Gastroesophageal sphincter (tissue), 4 donors: ENCODE data around the gene GRIA4. TPM values are rescaled to one million over a fixed set of nuclear protein-coding genes. Genes with fewer than 3 reads are reported as not detected.

Experiments used
- ATAC-seq: fragments of 150-250 bp; one replicate; pipeline ENCODE4 v1.9.1; 2016; ENCODE audit warnings: mild to moderate bottlenecking, moderate library complexity
- H3K27ac ChIP-seq, 4 donors: fragments of 200-600 bp; sonication (generic) in 3 of 4; 1 replicate in 3 of 4; 2 replicates in 1 of 4; pipeline ENCODE4 v1.5.1; 2016 to 2019
- H3K27me3 ChIP-seq: fragments of 200-600 bp; sonication (generic); one replicate; pipeline ENCODE4 v1.5.1; 2019
- H3K36me3 ChIP-seq, 2 donors: fragments of 200-600 bp; sonication (generic); one replicate each; pipeline ENCODE4 v1.5.1; 2019; ENCODE audit warnings: control low read depth in 1 of 2
- H3K4me1 ChIP-seq, 3 donors: fragments of 200-600 bp; sonication (generic); 1 replicate in 2 of 3; 2 replicates in 1 of 3; pipeline ENCODE4 v1.5.1; 2016 to 2019; ENCODE audit warnings: control low read depth in 2 of 3
- H3K4me3 ChIP-seq, 2 donors: fragments of 200-600 bp; sonication (generic); one replicate each; pipeline ENCODE4 v1.5.1; 2019; ENCODE audit warnings: mild to moderate bottlenecking in 1 of 2, moderate library complexity in 1 of 2
- H3K9me3 ChIP-seq, 3 donors: fragments of 200-600 bp; sonication (generic); one replicate each; pipeline ENCODE4 v1.5.1; 2017 to 2019; ENCODE audit warnings: control low read depth in 2 of 3
- EP300 ChIP-seq: sonication (generic); formaldehyde crosslinking; IDR thresholded peaks from one replicate; pipeline ENCODE4 v1.6.1; 2017; ENCODE audit warnings: antibody characterized with exemption, mild to moderate bottlenecking
- POLR2A ChIP-seq, 2 donors: fragments of 450-650 bp; IDR thresholded peaks; one replicate each; pipeline ENCODE4 v1.6.1; 2017; ENCODE audit warnings: antibody characterized with exemption in 2 of 2, mild to moderate bottlenecking in 2 of 2, moderate library complexity in 1 of 2
- POLR2AphosphoS5 ChIP-seq: sonication (generic); formaldehyde crosslinking; IDR thresholded peaks from one replicate; pipeline ENCODE4 v1.6.1; 2017; ENCODE audit warnings: antibody characterized with exemption
- WGBS, 2 donors: methylation state at CpG; one replicate each; pipeline ENCODE4 v1.1.5; 2018; ENCODE audit warnings: low coverage in 1 of 2; 5-methylcytosine and 5-hydroxymethylcytosine counted together
- total RNA-seq, 4 donors: library from RNA; depleted of rRNA; stranded (reverse); fragments of >200 nt; gene quantifications; one replicate each; pipeline ENCODE4 v1.1.0, GENCODE V29; 2016
- TF ChIP-seq, protein P1 (sequence below), 4 experiments: fragments of 200-600 bp in 2 of 4; fragments of 450-650 bp in 2 of 4; sonication (generic) in 1 of 4; IDR thresholded peaks; one replicate each; pipeline ENCODE4 v1.5.1; 2017 to 2019; ENCODE audit warnings: antibody characterized with exemption in 4 of 4, mild to moderate bottlenecking in 2 of 4, moderate library complexity in 2 of 4

The GRIA4 gene
- total RNA-seq, 4 donors from 2014 or later, result 0.47 to 1.2 TPM; not detected in 2

DNA sequence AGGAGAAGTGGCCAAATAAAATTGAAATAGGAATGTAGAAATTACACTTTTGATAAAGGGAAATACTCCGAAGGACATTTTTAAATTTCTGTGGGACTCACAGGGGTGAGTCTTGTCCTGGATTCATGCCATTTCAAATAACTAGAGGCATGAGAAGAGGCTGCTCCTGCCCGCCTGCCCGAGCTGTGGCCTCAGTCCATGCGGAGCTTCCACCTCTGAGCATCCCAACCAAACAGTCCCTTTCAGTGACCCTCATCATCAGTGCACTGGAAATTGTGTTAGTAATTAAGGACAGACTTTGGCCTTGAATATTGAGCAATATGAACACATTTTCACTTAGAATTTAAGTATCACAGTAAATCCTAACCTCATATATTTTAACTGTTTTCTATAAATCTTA, 25.6 kb downstream of the GRIA4 start:
- Histone ChIP-seq H3K4me3 (no peak overlapping the region), H3K9me3 (no peaks in the 10 kb centered on the region), H3K27me3 (no peaks in the 10 kb centered on the region), H3K4me1 (no peaks in the 10 kb centered on the region), H3K27ac (no peak overlapping the region), H3K36me3 (no peaks in the 10 kb centered on the region)
- ATAC-seq, result no peak
- no peak for TF ChIP-seq POLR2AphosphoS5
- TF ChIP-seq POLR2A (IDR thresholded peaks at IDR 0.05), result no peak
- no peak for TF ChIP-seq EP300
- TF ChIP-seq, protein P1, sequence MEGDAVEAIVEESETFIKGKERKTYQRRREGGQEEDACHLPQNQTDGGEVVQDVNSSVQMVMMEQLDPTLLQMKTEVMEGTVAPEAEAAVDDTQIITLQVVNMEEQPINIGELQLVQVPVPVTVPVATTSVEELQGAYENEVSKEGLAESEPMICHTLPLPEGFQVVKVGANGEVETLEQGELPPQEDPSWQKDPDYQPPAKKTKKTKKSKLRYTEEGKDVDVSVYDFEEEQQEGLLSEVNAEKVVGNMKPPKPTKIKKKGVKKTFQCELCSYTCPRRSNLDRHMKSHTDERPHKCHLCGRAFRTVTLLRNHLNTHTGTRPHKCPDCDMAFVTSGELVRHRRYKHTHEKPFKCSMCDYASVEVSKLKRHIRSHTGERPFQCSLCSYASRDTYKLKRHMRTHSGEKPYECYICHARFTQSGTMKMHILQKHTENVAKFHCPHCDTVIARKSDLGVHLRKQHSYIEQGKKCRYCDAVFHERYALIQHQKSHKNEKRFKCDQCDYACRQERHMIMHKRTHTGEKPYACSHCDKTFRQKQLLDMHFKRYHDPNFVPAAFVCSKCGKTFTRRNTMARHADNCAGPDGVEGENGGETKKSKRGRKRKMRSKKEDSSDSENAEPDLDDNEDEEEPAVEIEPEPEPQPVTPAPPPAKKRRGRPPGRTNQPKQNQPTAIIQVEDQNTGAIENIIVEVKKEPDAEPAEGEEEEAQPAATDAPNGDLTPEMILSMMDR (IDR thresholded peaks at IDR 0.05), result no peak
- 80 to 86% methylated on average over 4 of the region's 4 CpGs for WGBS, 2 donors

- ATAC-seq, result no peak
- no peak for TF ChIP-seq EP300
- TF ChIP-seq POLR2AphosphoS5, result no peak
- no peak for TF ChIP-seq POLR2A (IDR thresholded peaks at IDR 0.05)
- Histone ChIP-seq H3K4me3 (no peak overlapping the region), H3K36me3 (no peaks in the 10 kb centered on the region), H3K9me3 (no peaks in the 10 kb centered on the region), H3K27me3 (no peaks in the 10 kb centered on the region), H3K4me1 (no peaks in the 10 kb centered on the region), H3K27ac (no peak overlapping the region)
- WGBS, 2 donors, result 0% methylated on average over 1 of the region's 2 CpGs
These were observed 26.6 kb downstream of the GRIA4 start for GRCh38 chr11:105636496-105636895.

GRCh38 chr11:105639527-105639926, 29.7 kb downstream of the GRIA4 start:
- no peaks in the 10 kb centered on the region for H3K4me1 ChIP-seq
- TF ChIP-seq, protein P1 (IDR thresholded peaks at IDR 0.05), result no peak
- no peak for TF ChIP-seq POLR2AphosphoS5
- no peak for TF ChIP-seq POLR2A (IDR thresholded peaks at IDR 0.05)
- no peak for TF ChIP-seq EP300
- no peak overlapping the region for H3K27ac ChIP-seq
- no peak overlapping the region for H3K4me3 ChIP-seq
- WGBS, 2 donors, result 87 to 95% methylated on average over 1 of the region's 1 CpG
- no peak for ATAC-seq
- H3K36me3 ChIP-seq, result no peaks in the 10 kb centered on the region
- H3K27me3 ChIP-seq, result no peaks in the 10 kb centered on the region
- H3K9me3 ChIP-seq, result no peaks in the 10 kb centered on the region

DNA sequence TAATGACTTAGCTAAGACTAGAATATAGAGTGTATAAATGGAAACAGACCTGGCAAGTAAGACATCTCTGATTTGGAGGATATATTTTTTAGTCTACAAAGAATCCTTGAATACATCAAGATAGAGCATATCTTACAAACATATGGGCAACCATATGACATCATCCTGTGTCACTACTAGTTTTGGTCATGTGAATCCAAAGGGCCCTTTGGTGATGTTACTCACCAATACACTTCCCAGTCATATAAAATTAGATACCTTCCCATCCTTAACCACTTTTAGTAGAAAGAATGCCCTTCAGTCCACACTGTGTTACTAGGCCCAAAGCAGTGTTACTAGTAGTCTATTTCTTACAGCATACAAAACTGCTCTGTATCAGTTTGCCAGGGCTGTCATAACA, 31.6 kb downstream of the GRIA4 start:
- H3K4me3 ChIP-seq, result no peak overlapping the region

DNA sequence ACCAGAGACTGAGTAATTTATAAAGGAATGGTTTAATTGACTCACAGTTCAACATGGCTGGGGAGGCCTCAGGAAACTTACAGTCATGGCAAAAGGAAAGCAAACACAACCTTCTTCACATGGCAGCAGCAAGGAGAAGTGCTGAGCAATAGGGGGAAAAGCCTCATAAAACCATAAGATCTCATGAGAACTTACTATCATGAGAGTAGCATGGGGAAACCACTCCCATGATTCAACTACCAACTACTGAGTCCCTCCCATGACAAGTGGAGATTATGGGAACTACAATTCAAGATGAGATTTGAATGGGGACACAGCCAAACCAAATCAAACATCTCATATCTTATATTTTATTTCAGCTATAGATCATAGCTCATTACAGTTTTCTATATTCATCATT, 33.0 kb downstream of the GRIA4 start:
- H3K27ac ChIP-seq, result no peak overlapping the region
- H3K36me3 ChIP-seq, result no peaks in the 10 kb centered on the region
- no peak overlapping the region for H3K4me3 ChIP-seq
- H3K4me1 ChIP-seq, result no peaks in the 10 kb centered on the region
- peaks cover 0 to 13% (median 0%) of the 10 kb centered on the region in 3 donors for H3K9me3 ChIP-seq
- TF ChIP-seq POLR2AphosphoS5 (no peak), EP300 (no peak), POLR2A (IDR thresholded peaks at IDR 0.05) (no peak)
- TF ChIP-seq, protein P1 (IDR thresholded peaks at IDR 0.05), result no peak
- no peaks in the 10 kb centered on the region for H3K27me3 ChIP-seq
- ATAC-seq, result no peak

More for the DNA sequence above, 31.6 kb downstream of the GRIA4 start:
- H3K36me3 ChIP-seq, result no peaks in the 10 kb centered on the region
- ATAC-seq, result no peak
- no peaks in the 10 kb centered on the region for H3K27me3 ChIP-seq
- no peak overlapping the region for H3K27ac ChIP-seq
- peaks cover 0 to 3% (median 0%) of the 10 kb centered on the region in 3 donors for H3K9me3 ChIP-seq
- no peak for TF ChIP-seq POLR2AphosphoS5
- TF ChIP-seq POLR2A (IDR thresholded peaks at IDR 0.05), result no peak
- TF ChIP-seq, protein P1 (IDR thresholded peaks at IDR 0.05), result no peak
- no peak for TF ChIP-seq EP300
- no peaks in the 10 kb centered on the region for H3K4me1 ChIP-seq
